NCI-H2227 (cell line): ENCODE results near the gene HMGN4.
A peak's percentile ranks its signal among the peaks of the same experiment; 100 is the strongest.

Experiments
- DNase-seq: peaks from one replicate; lab custom pipeline; 2025; ENCODE audit not compliant: unreplicated experiment; lab: John Stamatoyannopoulos, UW

The HMGN4 gene

GRCh38 chr6:26576929-26577719, 39.0 kb downstream of the HMGN4 start:
- DNase-seq, result peak; percentile 83

DNA sequence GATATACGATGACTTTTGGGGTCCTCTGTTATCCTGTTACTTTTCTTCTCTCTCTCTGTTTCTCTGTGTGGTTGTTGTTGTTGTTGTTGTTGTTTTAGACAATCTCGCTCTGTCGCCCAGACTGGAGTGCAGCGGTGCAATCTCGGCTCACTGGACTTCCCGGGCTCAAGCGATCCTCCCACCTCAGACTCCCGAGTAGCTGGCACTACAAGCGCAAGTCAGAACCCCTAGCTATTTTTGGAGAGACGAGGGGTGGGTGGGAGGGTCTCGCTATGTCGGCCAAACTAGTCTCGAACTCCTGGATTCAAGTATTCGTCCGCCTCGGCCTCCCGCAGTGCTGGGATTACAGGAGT, 39.5 kb downstream of the HMGN4 start:
- DNase-seq, result no peak

- no peak for DNase-seq
Observed at GRCh38 chr6:26578279-26578678, 40.1 kb downstream of the HMGN4 start.

DNA sequence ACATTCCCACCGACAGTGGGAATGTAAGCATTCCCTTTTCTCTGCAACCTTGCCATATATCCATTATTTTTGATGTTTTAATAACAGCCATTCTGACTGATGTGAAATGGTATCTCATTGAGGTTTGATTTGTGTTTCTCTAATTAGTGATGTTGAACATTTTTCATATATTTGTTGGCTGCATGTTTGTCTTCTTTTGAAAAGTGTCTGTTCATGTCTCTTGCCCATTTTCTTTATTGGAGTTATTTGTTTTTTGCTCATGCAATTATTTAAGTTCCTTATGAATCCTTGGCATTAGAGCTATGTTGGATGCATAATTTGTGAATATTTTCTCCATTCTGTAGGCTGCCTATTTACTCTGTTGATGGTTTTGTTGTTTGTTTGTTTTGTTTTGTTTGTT, 40.6 kb downstream of the HMGN4 start:
- no peak for DNase-seq

DNA sequence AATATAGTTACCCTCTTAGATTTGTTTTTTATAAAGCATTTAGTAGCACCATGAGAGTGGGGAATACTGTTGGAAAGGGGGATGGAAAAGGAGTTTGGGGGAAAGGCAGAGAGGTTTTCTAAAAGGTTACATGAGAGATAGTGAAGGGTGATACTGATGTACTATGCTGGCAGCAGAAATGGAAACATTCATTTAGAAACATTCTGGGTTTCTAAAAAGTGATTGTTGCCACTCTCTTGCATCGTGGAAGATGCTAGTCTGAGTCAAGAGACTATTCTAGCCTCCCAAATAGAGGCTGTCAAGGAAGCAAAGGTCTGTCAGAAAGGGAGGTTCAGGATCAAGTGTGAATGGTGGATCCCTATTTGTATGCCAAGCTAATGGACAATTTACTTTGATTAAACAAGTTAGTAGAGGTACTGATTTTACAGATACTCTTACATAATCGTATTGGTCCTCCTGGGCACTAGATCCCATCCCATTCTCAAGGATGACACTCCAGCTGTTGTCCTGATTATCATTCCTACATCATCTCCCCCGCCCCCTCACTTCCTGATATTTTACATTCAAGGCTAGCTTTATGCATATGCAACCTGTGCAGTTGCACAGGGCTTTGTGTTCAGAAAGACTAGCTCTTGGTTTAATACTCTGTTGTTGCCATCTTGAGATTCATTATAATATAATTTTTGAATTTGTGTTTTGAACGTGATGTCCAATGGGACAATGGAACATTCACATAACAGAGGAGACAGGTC, 43.2 kb downstream of the HMGN4 start:
- DNase-seq, result no peak

DNA sequence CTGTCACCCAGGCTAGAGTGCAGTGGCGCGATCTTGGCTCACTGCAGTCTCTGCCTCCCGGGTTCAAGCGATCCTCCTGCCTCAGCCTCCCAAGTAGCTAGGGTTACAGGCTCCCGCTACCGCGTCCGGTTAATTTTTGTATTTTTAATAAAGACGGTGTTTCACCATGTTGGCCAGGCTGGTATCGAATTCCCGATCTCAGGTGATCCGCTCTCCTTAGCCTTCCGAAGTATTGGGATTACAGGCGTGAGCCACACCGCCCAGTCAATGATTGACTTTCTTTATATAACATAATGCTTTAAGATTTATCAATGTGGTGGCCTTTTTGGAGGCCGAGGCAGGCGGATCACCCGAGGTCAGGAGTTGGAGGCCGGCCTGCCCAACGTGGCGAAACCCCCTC, 50.8 kb downstream of the HMGN4 start:
- DNase-seq, result no peak

DNA sequence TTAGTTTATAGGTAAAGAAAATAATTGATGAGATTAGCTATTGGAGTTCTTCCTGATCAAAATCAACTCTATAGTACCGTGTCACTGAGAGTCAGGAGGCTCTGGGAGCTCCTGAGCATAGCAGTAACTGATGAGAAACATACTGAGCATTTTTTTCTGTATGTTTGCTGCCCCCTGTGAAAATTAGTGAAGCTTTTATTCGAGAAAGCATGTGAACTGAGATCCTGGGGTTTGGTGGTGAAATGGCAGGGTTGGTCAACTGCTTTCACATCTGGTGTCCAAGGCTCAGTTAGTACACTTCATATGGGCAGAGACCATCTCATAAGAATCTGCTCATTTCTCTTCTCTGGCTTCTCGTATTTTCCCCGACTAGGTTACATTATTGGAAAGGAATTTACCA, 54.5 kb downstream of the HMGN4 start:
- peak; percentile 36 for DNase-seq

- peak; percentile 12 for DNase-seq
Observed at GRCh38 chr6:26593278-26594130, 55.3 kb downstream of the HMGN4 start.

DNA sequence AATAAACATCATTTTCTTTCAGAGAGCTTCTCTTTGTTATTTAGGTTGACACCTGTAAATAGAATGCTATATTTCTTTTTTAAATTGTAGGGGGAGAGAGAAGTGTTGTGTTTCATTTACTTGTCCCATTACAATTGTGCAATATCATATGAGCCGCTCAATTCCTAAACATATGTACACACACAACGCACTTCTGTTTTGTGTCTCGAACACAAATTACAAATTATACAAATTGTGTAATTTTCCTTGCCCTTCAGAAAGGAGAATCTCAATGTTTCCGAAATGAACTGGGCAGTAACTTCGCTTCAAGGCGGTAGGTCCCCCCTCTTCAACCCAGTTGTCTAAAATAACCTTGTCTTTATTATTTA, 55.9 kb downstream of the HMGN4 start:
- DNase-seq, result no peak

DNA sequence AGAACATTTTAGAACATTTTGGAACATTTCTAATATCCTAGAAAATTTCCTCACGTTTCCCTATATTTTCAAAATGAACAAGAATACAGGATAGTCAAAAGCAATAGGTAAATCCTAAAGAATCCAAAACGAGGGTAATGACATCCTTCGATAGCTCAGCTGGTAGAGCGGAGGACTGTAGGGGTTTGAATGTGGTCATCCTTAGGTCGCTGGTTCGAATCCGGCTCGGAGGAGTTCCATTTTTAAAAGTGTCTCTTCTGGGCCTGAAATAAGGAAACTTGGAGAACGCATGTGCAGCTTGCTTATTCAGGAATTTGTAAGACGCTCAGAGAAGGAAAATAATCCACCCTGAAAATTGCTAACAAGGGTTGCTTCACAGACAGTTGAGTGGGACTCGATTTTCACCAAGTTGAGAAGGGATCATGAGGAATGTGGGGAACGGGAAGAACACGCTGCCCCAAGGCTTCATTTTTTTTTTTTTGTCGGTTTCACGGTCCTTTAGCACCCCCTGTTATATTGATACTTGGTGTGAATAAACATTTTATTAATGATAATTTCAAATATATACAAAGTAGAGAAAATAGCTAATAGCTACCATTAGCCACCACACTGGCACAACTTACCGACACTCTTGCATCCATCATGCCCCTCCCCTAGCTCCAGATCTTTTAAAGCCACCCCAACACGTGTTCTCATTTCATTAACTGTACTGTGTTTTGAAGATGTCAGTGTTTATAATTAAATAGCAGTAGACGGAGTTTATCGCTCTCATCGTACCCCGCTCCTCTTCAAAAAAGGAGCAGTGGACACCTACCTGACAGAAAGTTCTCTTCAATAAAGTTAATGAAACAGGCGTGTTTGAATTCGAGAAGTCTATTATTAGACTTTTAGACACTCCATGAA, 56.8 kb downstream of the HMGN4 start:
- peak; percentile 83 for DNase-seq

DNA sequence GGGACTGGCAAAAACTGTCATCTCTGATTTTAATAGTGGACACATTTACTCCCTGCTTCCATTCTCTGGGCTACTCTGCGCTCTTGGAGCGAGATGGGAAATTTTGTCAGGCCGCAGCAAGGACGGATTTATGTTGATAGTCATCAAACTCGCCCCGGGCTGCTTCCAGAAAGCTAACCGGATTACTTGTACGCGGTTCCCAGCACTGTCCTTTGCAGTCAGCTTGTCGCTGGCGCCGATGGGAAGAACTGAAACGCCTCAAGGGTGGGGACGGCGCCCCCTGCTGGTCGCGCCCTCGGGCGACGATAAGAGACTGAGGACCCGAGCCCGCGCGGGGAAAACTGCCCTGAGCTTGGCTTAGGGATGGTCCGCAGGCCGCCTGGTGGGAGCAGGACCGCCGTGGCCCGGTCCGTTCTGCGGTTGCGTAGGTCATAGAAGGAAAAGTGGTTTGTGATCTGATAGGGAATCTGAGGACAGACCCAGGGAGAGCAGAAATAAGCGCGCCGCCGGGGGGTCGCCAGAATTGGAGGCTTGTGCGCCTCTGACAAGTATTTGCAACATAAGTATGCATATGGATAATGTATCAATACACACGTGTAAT, 57.6 kb downstream of the HMGN4 start:
- peak; percentile 95 for DNase-seq
